GM19463 (cell line): ENCODE results near the gene GMPR.

Experiments
- ATAC-seq: cut with Tn5 transposase; IDR thresholded peaks from one replicate; pipeline ENCODE4 v1.9.1; 2021; ENCODE audit warnings: mild to moderate bottlenecking, moderate library complexity; ENCODE audit not compliant: unreplicated experiment

Gene GMPR

DNA sequence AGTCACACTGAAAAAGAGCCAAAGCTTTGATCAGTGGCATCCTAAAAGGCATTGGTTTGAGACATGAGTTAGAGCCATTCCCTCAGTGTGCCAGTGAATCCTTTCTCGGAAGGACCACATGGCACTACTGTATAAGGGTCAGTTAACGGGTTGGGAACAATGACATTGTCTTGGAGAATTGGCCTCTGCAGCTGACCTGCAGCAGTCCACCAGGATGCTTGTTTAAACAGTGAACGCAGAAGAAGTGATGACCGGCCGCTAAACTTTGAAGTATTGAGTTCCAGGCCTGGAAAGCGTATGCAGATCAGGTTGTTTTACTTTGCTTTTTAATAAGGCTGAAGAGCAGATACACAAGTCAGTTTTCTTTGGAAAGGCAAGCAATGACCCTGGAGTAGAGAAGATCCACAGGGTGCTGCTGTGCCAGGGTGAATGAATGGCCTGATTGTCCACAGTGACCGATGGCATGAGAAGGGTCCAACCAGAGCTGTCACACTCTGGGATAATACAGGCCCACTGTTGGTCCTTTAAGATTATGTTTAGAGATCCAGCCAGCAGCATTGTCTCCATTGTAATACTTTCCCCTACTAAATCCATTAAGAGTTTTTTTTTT is 57.8 kb downstream of the GMPR start:
- ATAC-seq: no peak

DNA sequence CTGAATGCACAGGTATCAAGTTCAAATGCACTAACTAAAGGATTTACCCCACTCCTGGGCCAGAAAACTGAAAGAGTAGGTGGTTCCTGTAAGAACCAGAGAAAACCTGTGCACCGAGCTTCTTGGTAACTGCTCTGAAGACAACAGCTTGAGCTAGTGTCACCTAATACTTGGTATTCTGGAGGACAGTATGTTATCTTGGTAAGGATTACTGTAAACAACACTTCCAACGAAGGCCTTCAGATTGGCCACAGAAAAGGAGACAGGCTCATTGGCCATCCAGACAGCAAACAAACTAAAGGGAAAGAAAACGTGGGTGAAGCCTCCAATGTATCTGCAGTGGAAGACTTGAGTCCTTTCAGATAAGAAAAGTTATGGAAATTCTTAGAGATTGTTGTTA is 61.5 kb downstream of the GMPR start:
- ATAC-seq: no peak

DNA sequence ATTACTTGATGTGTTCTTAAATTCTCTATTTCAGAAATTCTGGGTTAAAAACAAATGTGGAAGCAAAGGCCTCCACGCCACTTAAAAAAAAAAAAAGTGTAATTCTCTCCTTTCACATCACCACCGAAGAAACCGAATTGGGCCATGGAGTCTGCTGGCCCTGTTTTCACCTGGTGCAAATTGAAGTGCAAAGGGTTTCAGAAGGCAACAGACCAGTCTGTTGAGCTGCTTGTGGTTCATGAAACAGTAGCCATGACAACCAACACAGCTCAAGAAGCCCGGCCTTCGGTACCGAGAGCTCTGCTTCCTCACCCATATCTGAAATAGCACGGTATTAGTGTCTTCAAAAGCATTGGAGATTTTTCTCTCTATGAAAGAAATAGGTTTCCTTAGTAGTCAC is 63.1 kb downstream of the GMPR start:
- ATAC-seq: peak; percentile 49

DNA sequence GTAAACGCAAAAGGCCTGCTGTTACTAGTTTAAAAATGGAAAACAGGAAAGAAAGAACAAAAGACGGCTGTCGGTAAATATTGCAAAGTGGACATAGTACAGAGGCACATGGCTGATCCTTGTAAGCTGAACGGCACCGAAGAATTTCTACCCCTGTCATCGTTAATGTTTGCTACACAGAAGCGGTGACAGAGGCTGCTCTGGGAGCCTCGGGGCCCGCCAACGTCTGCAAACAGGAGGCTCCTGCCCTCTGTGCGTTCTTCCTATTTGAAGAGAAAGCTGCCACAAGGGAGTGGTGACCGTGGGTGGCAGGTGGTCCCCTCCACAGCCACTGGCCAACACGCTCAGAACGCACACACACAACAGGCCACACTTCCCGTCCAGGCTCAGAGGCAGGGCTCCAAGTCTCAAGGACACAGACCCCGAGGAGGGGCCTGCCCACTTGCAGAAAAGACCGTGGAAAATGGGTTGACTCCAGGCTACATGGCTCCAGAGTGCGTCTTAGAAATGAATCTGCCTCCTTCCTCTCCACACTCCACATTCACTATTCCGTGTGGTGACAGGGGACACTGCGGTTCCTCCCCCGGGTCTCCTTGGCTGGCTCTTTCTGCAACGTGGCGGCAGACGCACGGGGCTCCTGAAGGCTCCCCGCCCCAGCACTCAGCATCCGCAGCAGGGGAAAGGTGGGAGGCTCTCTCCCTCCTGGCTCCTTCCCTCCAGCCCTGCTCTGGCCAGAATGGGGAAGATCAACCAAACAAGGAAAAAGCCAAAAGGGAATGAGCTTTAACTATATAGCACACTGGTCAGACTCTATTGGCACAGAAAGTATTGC is 64.5 kb downstream of the GMPR start:
- no peak for ATAC-seq

DNA sequence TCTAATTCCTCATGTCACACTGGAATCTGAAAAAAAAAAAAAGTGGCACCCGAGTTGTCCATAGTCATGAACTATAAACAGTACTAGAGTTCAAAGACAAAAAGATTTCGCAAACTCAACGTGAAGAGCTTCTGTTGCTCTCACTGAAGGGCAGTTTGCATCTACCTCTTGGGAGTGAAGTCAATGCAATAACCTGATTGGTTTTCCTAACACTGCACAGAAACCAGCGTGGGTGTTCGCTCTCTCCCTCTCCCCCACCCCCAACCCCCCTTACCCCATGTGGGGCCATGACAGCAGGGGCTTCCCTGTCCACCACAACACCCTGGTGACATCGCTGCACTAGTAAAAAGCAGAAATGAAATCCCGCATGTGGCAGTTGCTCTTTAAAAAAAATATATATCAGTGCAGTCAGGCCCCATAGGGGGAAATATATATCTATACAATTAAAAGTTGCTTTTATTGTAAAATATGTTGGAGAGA is 66.9 kb downstream of the GMPR start:
- ATAC-seq: peak; percentile 86

DNA sequence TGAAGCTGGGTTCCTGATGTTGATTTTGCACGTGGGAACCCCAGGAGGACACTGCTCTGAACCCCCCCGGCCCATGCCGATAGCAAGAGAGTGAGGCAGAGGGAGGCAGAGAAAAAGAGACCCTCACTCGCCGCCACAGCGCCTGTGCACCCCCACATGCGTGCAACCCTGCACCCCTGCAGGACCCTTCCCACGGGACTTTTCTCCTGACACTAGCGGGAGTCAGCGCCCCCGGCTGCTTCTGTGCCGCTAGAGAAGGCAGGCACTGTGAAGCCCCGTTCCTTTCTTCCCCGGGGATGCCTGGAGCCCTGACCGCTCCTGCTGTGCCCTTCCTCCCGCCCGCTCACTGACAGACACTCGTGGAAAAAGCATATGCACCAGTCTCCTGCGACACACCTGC is 67.4 kb downstream of the GMPR start:
- ATAC-seq: peak; percentile 27

DNA sequence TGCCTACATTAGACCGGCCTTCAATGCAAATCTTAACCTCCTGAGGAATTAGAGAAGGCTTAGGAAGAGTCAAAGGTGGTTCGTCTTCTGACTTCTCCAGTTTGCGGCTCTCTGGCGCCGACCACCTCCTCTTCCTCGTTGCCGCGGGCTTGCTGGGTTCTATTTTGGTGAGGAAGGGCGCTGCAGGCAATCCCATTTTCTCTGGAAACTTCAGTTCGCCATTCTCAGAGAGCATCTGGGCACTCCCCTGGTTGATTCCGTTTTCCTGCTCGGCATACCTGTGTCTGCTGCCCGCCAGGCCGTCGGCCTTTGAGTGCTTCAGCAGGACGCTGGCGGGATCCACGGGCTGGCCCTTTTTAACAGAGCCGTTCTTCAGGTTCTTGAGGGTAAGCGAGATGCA is 67.9 kb downstream of the GMPR start:
- ATAC-seq: no peak

DNA sequence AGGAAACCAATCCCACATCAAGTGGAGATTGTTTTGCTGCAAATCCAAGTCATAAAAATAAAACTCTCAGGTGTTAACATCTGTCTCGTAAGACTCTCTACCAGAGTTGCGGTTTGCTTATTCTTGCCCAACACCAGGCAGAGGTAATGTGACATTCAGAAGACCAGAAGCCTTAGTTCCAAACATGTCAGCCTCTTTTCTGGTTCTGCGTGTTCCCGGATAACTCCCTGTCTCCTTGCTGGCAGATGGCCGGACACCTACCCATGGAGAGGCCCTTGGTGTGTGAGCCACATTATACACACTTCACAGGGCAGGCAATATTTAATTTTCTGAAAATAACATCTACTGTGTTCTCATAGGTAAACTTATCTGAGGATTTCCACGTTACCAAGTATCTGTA is 73.4 kb downstream of the GMPR start:
- no peak for ATAC-seq

DNA sequence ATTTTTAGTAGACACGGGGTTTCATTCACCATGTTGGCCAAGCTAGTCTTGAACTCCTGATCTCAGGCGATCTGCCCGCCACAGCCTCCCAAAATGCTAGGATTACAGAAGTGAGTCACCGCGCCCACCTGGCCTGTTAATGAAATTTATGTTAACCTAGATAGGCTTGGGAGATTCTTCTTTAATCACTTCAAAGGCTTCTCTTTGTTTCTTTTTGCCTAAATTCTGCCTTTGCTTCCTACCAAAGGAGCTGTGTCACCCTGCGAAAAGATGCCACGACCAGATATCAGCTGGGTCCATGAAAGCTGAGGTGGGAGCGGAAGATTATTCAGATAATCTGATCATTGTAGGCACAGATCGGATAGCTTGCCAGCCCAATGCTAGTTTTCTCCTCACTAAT is 75.3 kb downstream of the GMPR start:
- no peak for ATAC-seq

DNA sequence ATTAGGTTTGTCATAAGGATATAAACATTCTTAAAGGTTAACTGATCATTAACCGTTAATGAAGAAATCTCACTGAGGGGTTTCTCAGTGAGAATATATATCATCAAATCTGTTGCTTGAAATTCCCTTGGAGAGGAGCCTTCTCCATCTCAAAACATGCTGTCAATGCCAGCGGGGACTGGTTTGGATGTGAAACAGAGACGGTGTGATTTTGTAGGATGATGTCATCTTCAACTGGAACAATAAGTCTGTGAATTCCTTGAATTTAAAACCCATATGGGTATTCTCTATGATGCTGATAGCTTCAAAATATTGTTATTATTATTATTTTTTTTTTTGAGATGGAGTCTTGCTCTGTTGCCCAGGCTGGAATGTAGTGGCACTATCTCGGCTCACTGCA is 75.9 kb downstream of the GMPR start:
- ATAC-seq: no peak

DNA sequence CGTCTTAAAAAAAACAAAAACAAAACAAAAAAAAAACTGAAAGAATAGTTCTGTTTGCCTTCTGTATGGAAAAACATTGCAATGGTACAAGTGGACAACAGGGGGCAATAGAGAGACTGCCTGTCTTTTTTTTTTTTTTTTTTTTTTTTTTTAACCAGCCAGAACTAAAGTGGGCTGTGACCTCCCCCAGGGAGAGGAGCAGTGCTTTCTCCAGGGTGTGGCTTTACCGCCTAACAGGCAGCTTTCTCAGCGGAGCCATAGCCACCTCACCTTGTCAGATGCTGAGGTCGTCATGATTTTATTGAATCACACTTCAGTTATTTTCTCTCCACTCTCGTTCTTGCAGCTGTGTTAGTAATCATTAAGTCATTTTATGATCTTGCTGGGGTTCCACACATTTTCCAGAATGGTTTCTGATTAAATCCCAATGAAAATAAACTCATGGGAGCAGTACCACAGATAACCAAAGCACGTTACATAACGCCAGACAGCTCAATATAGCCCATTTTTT is 78.4 kb downstream of the GMPR start:
- no peak for ATAC-seq

DNA sequence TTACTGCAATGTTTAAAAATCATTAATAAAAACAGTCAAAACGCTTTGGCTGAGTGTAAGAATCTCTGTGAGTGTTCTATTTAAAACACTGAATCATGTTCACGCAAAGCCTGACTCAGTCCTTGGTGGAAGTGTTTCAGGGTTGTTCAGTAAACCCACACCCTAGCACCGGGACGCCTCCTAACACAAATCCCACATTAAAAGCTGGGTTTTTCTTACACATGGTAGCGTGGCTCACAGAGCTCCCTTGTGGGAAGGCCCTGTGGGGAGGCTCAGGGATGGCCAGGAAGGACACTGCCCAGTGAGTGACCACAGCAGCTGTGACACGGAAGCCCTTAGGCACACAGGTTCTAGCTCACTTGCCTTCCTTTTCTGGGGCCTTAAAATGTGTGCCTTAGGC is 80.2 kb downstream of the GMPR start:
- ATAC-seq: no peak

DNA sequence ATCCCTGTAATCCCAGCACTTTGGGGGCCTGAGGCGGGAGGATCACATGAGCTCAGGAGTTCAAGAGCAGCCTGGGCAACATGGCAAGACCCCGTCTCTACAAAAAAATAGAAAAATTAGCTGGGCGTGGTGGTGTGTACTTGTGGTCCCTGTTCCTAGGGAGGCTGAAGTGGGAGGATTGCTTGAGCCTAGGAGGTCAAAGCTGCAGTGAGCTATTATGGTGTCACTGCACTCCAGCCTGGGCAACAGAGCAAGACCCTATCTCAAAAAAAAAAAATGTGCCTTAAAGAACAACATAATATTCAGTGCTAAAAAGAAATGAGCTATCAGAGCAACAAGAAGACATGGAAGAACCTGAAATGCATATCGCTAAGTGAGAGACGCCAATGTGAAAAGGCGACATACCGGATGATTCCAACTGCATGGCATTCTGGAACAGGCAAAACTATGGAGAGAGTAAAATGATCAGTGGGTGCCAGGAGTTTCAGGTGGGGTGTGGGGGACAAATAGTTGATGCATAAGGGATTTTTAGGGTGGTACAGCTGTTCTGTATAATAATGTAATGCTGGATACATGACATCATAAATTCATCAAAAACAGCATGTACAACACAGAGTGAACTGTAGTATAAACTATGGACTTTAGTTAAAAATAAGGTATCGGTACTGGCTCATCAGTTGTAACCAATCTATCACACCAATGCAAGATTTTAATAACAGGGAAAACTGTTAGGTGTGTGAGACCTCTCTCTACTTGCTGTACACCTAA is 80.8 kb downstream of the GMPR start:
- no peak for ATAC-seq

DNA sequence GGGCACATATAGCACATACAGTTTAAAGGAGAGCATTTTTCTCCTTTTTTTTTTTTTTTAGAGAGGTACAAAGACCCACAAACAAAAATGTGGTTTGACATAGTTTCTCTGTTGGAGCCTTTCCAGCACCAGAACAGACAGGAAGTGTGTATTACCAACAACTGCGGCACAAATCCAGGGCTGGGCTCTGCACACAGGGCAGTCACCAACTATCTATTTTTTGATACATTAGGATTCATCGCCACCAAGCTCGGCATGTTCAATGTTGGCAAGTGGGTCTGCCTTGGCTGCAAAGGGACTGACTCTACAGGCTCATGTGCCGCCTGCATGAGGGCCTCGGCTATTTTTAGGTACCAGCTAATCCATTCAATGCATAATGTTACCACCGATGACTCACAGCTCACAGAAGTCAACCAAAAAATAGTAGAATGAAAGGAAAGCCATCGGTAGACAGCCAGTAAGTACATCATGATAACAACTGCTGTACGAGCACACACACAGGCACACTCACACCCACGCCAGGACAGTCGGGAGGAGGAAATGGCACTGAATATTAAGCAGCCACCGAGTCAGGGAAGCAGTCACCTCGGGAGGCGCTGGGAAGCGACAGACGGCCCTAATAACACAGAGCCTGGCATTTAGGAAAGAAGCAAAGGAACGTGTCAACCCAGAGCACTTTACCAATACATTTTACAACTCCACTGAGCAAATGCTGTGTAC is 81.6 kb downstream of the GMPR start:
- ATAC-seq: peak; percentile 67

DNA sequence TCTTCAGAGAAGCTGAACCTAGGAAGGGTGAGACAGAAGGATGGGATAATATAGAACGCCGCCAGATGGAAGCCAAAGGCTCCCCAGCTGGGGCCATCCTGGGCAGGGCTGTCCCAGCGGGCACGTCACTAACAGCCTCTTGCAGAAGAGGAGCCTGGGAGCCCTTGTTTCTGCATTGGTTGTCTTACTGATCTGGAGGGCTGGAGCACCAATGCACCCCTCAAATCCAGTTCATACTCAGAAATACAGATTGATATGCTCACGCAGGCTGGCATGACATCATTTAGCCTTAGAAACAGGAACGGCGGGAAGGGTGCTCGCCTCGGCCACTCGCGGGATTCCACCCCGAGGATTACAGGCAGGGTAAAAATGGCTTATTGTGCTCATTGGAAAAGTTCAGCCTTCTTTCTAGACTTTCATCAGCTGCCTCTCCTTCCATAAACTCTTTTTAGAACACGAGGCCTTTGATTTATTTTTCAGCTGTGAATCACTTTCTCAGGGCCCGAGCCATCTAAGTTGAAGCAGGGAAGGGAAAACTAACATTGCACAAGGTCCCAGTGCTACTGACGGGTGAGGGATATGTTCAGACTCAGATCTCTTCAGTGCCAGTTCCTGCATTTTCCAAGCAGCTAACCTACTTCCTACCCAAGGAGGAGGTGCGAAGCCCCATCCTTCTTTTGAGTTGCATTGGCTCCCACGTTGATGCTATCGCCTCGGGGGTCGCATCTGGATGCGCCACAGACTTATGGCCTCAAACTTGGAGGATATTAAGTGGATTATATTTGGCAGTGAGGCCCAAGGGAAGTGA is 82.3 kb downstream of the GMPR start:
- ATAC-seq: no peak

DNA sequence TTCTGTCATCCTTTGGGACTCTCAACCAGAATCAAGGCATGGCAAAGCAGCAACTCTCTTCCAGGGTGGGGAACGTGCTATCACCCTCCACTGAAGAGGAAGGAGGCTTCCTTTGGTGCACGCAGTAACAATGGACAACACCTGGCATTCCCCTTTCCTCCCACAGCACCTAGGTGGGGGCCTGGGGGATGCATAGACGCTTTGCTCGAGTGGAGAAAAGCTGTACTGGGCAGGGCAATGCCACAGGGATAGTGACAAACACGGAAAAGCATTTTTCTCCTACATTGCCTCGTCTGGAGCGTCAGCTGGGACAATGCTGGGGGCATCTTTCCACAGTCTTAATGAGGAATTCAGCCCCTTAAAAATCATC is 82.9 kb downstream of the GMPR start:
- no peak for ATAC-seq

DNA sequence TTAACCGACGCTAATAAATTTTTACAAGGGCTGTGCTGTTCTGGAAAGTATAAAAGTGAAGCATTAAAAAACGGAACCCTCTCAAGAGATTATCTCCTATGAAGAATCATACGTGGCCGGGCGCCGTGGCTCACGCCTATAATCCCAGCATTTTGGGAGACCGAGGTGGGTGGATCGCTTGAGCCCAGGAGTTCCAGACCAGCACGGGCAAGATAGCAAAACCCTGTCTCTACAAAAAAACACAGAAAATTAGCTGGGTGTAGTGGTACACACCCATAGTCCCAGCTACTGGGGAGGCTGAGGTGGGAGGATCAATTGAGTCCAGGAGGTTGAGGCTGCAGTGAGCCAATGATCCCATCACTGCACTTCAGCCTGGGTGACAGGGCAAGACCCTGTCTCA is 83.4 kb downstream of the GMPR start:
- ATAC-seq: no peak

DNA sequence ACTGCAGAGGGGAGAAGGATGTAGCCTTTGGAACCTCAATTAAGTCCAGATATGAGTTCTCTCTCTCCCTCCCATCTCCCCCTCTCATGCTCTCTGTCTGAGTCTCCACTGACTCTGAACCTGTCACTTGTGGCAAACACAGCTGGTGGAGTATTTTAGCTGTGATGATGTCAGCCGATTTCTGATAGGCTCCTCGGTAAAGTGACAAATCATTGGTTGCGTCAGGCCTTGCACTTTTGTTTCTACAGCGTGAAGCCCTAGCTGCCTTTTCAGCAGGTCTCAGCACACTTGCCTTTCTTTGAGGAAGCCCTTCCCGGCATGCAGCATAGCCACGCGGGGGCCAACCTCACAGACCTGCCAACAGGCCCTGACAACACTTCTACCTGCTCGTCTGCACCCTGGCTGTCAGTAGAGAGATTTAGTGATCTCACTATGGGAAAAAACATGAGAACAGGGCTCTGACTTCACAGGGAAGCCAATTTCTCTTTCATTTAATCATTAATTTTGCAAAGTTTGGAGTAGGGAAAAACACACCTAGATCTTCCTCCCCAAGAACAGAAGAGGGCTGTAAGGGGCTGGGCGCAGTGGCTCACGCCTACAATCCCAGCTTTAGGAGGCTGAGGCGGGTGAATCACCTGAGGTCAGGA is 84.4 kb downstream of the GMPR start:
- ATAC-seq: peak; percentile 85

DNA sequence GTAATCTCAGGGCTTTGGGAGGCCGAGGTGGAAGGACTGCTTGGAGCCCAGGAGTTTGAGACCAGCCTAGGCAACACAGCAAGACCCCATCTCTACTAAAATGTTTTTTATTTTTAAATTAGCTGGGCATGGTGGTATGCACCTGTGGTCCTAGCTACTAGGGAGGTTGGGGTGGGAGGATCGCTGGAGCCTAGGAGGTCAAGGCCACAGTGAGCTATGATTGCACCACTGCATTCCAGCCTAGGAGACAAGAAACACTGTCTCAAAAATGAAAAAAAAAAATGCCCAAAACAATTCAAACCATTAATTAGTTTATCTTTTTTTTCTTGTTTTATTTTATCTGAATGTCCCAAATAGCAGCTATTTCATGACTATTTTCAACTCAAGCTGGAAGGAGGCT is 85.8 kb downstream of the GMPR start:
- ATAC-seq: no peak
